A549 (cell line): ENCODE measurements around the gene JARID2.

Experiments used
- CEBPB ChIP-seq, 2 experiments: fragments of >200 bp in 1 of 2; sonication (Bioruptor Twin) in 1 of 2; formaldehyde crosslinking in 1 of 2; IDR thresholded peaks; 2 replicates each; pipeline ENCODE4 v1.6.1; 2012 to 2016
- CTCF ChIP-seq: fragments of >200 bp; sonication (Bioruptor Twin); formaldehyde crosslinking; IDR thresholded peaks from 3 replicates; pipeline ENCODE4 v1.5.1; 2016
- EP300 ChIP-seq, 2 experiments: fragments of >200 bp; sonication (Bioruptor Twin); formaldehyde crosslinking; IDR thresholded peaks; 2 replicates in 1 of 2; 3 replicates in 1 of 2; pipeline ENCODE4 v1.6.1; 2016 to 2017
- ESRRA ChIP-seq: fragments of 150-350 bp; IDR thresholded peaks from 2 replicates; pipeline ENCODE4 v1.6.1; 2014; ENCODE audit warnings: mild to moderate bottlenecking, low read length, borderline replicate concordance
- HDAC2 ChIP-seq: fragments of 200-600 bp; sonication (generic); IDR thresholded peaks from 2 replicates; pipeline ENCODE4 v1.6.1; 2016
- HOXB5 ChIP-seq: fragments of 250-450 bp; sonication (Bioruptor Pico); IDR thresholded peaks from 2 replicates; pipeline ENCODE4 v1.5.0; 2020; ENCODE audit warnings: mild to moderate bottlenecking, moderate library complexity
- JUNB ChIP-seq: fragments of >200 bp; sonication (Bioruptor Twin); formaldehyde crosslinking; IDR thresholded peaks from 2 replicates; pipeline ENCODE4 v1.6.1; 2016
- NR3C1 ChIP-seq: fragments of >200 bp; sonication (Bioruptor Twin); formaldehyde crosslinking; IDR thresholded peaks from 3 replicates; pipeline ENCODE4 v1.6.1; 2017
- PBX3 ChIP-seq: IDR thresholded peaks from 2 replicates; pipeline ENCODE4 v1.6.1; 2012
- RAD21 ChIP-seq, 2 experiments: fragments of >200 bp in 1 of 2; sonication (Bioruptor Twin) in 1 of 2; formaldehyde crosslinking in 1 of 2; IDR thresholded peaks in 1 of 2; conservative IDR thresholded peaks in 1 of 2; 2 replicates in 1 of 2; 3 replicates in 1 of 2; pipeline ENCODE4 v1.6.1; 2012 to 2018; ENCODE audit warnings: inconsistent platforms in 1 of 2
- SMC3 ChIP-seq: fragments of >200 bp; sonication (Bioruptor Twin); formaldehyde crosslinking; IDR thresholded peaks from 3 replicates; pipeline ENCODE4 v1.6.1; 2018; ENCODE audit warnings: inconsistent platforms
- TP53 ChIP-seq: fragments of 250-450 bp; sonication (Bioruptor Pico); IDR thresholded peaks from 2 replicates; pipeline ENCODE4 v1.5.0; 2021; ENCODE audit warnings: mild to moderate bottlenecking, moderate library complexity
- USF2 ChIP-seq: fragments of 450-650 bp; IDR thresholded peaks from 2 replicates; pipeline ENCODE4 v1.6.1; 2014; ENCODE audit warnings: antibody characterized with exemption
- ZFP36 ChIP-seq: fragments of 450-650 bp; IDR thresholded peaks from 2 replicates; pipeline ENCODE4 v1.6.1; 2014; ENCODE audit warnings: borderline replicate concordance; ENCODE audit not compliant: partially characterized antibody

- TF ChIP-seq SMC3 (no peak), HOXB5 (CRISPR knock-in tag) (no peak), RAD21 (conservative IDR thresholded peaks at IDR 0.05 in 1 of 2, IDR thresholded peaks at IDR 0.05 in 1 of 2) (no peak), PBX3 (no peak), USF2 (no peak), CTCF (no peak), JUNB (no peak), HDAC2 (no peak), TP53 (CRISPR knock-in tag) (no peak), ZFP36 (no peak), ESRRA (no peak), CEBPB (IDR thresholded peaks at IDR 0.05) (no peak), EP300 (IDR thresholded peaks at IDR 0.05) (no peak), NR3C1 (no peak)
Observed at GRCh38 chr6:15274692-15275387, 29.0 kb downstream of the JARID2 start.
